Astrocyte (in vitro differentiated cells and primary cell): ENCODE measurements around the gene HSPA1A.

Experiments used
- EZH2 ChIP-seq: IDR thresholded peaks from 2 replicates; pipeline ENCODE4 v1.6.1; 2012; ENCODE audit warnings: mild to moderate bottlenecking, low read length, inconsistent platforms; ENCODE audit not compliant: insufficient read depth
- TF ChIP-seq, protein P1 (sequence below): IDR thresholded peaks from 2 replicates; pipeline ENCODE4 v1.5.1; 2011; ENCODE audit warnings: low read depth, mild to moderate bottlenecking, inconsistent platforms, low read length, moderate library complexity; ENCODE audit not compliant: insufficient read depth

DNA sequence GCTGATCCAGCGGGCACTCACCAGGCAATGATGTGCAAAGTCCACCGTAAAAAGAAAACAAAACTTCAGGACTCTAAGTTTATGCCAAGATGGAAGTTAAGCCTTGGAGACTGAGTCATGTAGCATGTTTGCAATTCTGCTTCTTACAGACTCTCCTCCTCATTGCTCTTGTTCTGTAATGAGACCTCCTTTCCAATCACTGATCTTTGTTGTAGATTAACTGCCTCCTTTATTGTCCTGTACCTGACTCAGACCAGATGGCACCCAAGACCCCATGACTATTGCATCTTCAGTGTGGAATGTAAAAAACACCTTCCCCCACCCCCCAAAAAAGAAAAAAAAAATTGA lies 36.1 kb downstream of the HSPA1A start:
- TF ChIP-seq, protein P1, sequence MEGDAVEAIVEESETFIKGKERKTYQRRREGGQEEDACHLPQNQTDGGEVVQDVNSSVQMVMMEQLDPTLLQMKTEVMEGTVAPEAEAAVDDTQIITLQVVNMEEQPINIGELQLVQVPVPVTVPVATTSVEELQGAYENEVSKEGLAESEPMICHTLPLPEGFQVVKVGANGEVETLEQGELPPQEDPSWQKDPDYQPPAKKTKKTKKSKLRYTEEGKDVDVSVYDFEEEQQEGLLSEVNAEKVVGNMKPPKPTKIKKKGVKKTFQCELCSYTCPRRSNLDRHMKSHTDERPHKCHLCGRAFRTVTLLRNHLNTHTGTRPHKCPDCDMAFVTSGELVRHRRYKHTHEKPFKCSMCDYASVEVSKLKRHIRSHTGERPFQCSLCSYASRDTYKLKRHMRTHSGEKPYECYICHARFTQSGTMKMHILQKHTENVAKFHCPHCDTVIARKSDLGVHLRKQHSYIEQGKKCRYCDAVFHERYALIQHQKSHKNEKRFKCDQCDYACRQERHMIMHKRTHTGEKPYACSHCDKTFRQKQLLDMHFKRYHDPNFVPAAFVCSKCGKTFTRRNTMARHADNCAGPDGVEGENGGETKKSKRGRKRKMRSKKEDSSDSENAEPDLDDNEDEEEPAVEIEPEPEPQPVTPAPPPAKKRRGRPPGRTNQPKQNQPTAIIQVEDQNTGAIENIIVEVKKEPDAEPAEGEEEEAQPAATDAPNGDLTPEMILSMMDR, result no peak
- no peak for TF ChIP-seq EZH2
